Suprapubic skin (tissue), 4 donors: ENCODE measurements around the gene RUNX3. TPM values are rescaled to one million over a fixed set of nuclear protein-coding genes. Genes with fewer than 3 reads are reported as not detected.

Experiments used
- DNase-seq, 2 donors: peaks; one replicate each; pipeline ENCODE4 v3.0.0-alpha.2; 2019; ENCODE audit warnings: low spot score in 2 of 2
- H3K27ac ChIP-seq: fragments of 200-600 bp; sonication (generic); one replicate; pipeline ENCODE4 v1.5.1; 2019
- H3K27me3 ChIP-seq: fragments of 200-600 bp; sonication (generic); one replicate; pipeline ENCODE4 v1.5.1; 2019
- H3K36me3 ChIP-seq: fragments of 200-600 bp; sonication (generic); one replicate; pipeline ENCODE4 v1.5.1; 2019
- H3K4me1 ChIP-seq: fragments of 200-600 bp; sonication (generic); one replicate; pipeline ENCODE4 v1.5.1; 2019
- H3K4me3 ChIP-seq: fragments of 200-600 bp; sonication (generic); one replicate; pipeline ENCODE4 v1.5.1; 2019; ENCODE audit warnings: mild to moderate bottlenecking
- H3K9me3 ChIP-seq: fragments of 200-600 bp; sonication (generic); one replicate; pipeline ENCODE4 v1.5.1; 2019
- CTCF ChIP-seq, 2 donors: fragments of 200-600 bp in 1 of 2; fragments of 450-650 bp in 1 of 2; sonication (generic) in 1 of 2; IDR thresholded peaks; one replicate each; pipeline ENCODE4 v1.5.1; 2016 to 2019; ENCODE audit warnings: antibody characterized with exemption in 2 of 2, mild to moderate bottlenecking in 1 of 2, moderate library complexity in 1 of 2
- EP300 ChIP-seq: sonication (generic); formaldehyde crosslinking; IDR thresholded peaks from one replicate; pipeline ENCODE4 v1.6.1; 2017; ENCODE audit warnings: antibody characterized with exemption
- POLR2A ChIP-seq, 2 donors: fragments of 450-650 bp; IDR thresholded peaks; one replicate each; pipeline ENCODE4 v1.6.1; 2017; ENCODE audit warnings: antibody characterized with exemption in 2 of 2, mild to moderate bottlenecking in 2 of 2, moderate library complexity in 2 of 2
- POLR2AphosphoS5 ChIP-seq, 3 donors: sonication (generic); formaldehyde crosslinking; IDR thresholded peaks; one replicate each; pipeline ENCODE4 v1.6.1; 2017; ENCODE audit warnings: antibody characterized with exemption in 3 of 3
- WGBS: methylation state at CpG from one replicate; pipeline ENCODE4 v1.1.5; 2018; 5-methylcytosine and 5-hydroxymethylcytosine counted together
- total RNA-seq, 4 donors: library from RNA; depleted of rRNA; stranded (reverse); fragments of >200 nt; gene quantifications; one replicate each; pipeline ENCODE4 v1.1.0, GENCODE V29; 2016

The RUNX3 gene
- total RNA-seq, 4 donors from 2014 or later = 7.9 to 18.7 (median 13.8) TPM

- no peak overlapping the region for H3K27ac ChIP-seq
- no peak overlapping the region for H3K4me3 ChIP-seq
- H3K9me3 ChIP-seq = no peaks in the 10 kb centered on the region
- no peak for TF ChIP-seq POLR2AphosphoS5 (IDR thresholded peaks at IDR 0.05)
- no peak for TF ChIP-seq EP300
- no peak for TF ChIP-seq POLR2A (IDR thresholded peaks at IDR 0.05)
- TF ChIP-seq CTCF (IDR thresholded peaks at IDR 0.05) = no peak
- H3K4me1 ChIP-seq = no peaks in the 10 kb centered on the region
- 95% methylated on average over 4 of the region's 7 CpGs for WGBS
- DNase-seq = no peak
- H3K27me3 ChIP-seq = peaks cover 17% of the 10 kb centered on the region
- H3K36me3 ChIP-seq = no peaks in the 10 kb centered on the region
Observed at GRCh38 chr1:24961334-24961733, 31.3 kb upstream of the RUNX3 start.

GRCh38 chr1:24960071-24960801 is 30.2 kb upstream of the RUNX3 start:
- Histone ChIP-seq H3K4me1 (no peaks in the 10 kb centered on the region), H3K27me3 (peaks cover 9% of the 10 kb centered on the region)

GRCh38 chr1:24959623-24959975 is 29.5 kb upstream of the RUNX3 start:
- 87% methylated on average over 8 of the region's 8 CpGs for WGBS
- Histone ChIP-seq H3K9me3 (no peaks in the 10 kb centered on the region), H3K27ac (no peak overlapping the region), H3K4me3 (no peak overlapping the region), H3K27me3 (peaks cover 9% of the 10 kb centered on the region), H3K36me3 (no peaks in the 10 kb centered on the region), H3K4me1 (no peaks in the 10 kb centered on the region)
- no peak for DNase-seq
- TF ChIP-seq POLR2AphosphoS5 (IDR thresholded peaks at IDR 0.05) (no peak), EP300 (no peak), CTCF (IDR thresholded peaks at IDR 0.05) (no peak), POLR2A (IDR thresholded peaks at IDR 0.05) (no peak)

More at GRCh38 chr1:24960071-24960801, 30.2 kb upstream of the RUNX3 start:
- TF ChIP-seq CTCF (IDR thresholded peaks at IDR 0.05) = no peak
- TF ChIP-seq EP300 = no peak
- TF ChIP-seq POLR2AphosphoS5 (IDR thresholded peaks at IDR 0.05) = no peak
- no peak for TF ChIP-seq POLR2A (IDR thresholded peaks at IDR 0.05)
- Histone ChIP-seq H3K4me3 (no peak overlapping the region), H3K36me3 (no peaks in the 10 kb centered on the region), H3K27ac (no peak overlapping the region), H3K9me3 (no peaks in the 10 kb centered on the region)
- no peak for DNase-seq
- 90% methylated on average over 11 of the region's 11 CpGs for WGBS

- Histone ChIP-seq H3K36me3 (no peaks in the 10 kb centered on the region), H3K4me1 (no peaks in the 10 kb centered on the region), H3K27ac (no peak overlapping the region), H3K27me3 (peaks cover 9% of the 10 kb centered on the region), H3K9me3 (no peaks in the 10 kb centered on the region), H3K4me3 (no peak overlapping the region)
- DNase-seq = no peak
- TF ChIP-seq EP300 (no peak), CTCF (IDR thresholded peaks at IDR 0.05) (no peak), POLR2AphosphoS5 (IDR thresholded peaks at IDR 0.05) (no peak), POLR2A (IDR thresholded peaks at IDR 0.05) (no peak)
- 98% methylated on average over 7 of the region's 23 CpGs for WGBS
Observed at GRCh38 chr1:24958766-24959622, 28.9 kb upstream of the RUNX3 start.
